GM23338 (cell line): ENCODE measurements around the gene PRDM4. TPM values are rescaled to one million over a fixed set of nuclear protein-coding genes. Genes with fewer than 3 reads are reported as not detected.

Source experiments
- CTCF ChIP-seq, 2 experiments: fragments of 200-600 bp in 1 of 2; sonication (generic) in 1 of 2; conservative IDR thresholded peaks; 2 replicates each; pipeline versions ENCODE4 v1.5.1 to v1.6.1; 2016 to 2017; ENCODE audit warnings: antibody characterized with exemption in 2 of 2, low read depth in 2 of 2, mild to moderate bottlenecking in 2 of 2, moderate library complexity in 1 of 2
- EZH2 ChIP-seq: fragments of 200-600 bp; sonication (generic); IDR thresholded peaks from one replicate; pipeline ENCODE4 v1.8.0; 2017; ENCODE audit warnings: antibody characterized with exemption, mild to moderate bottlenecking, low read depth; ENCODE audit not compliant: unreplicated experiment
- EZH2phosphoT487 ChIP-seq: fragments of 200-600 bp; sonication (generic); IDR thresholded peaks from one replicate; pipeline ENCODE4 v1.8.1; 2018; ENCODE audit warnings: antibody characterized with exemption; ENCODE audit not compliant: unreplicated experiment
- NANOG ChIP-seq: IDR thresholded peaks from 2 replicates; pipeline ENCODE4 v1.6.1; 2016; ENCODE audit warnings: antibody characterized with exemption, borderline replicate concordance
- STAT1 ChIP-seq: IDR thresholded peaks from one replicate; pipeline ENCODE4 v1.6.1; 2016; ENCODE audit warnings: antibody characterized with exemption; ENCODE audit not compliant: unreplicated experiment
- ZNF114 ChIP-seq: fragments of 250-450 bp; sonication (Bioruptor Pico); IDR thresholded peaks from 2 replicates; pipeline ENCODE4 v1.5.0; 2020; ENCODE audit warnings: mild to moderate bottlenecking, moderate library complexity
- polyA plus RNA-seq: library from polyadenylated mRNA; unstranded; fragments of >200 nt; fragmentation: Nextera tagmentation; extraction: Ambion mirVana; gene quantifications from 2 replicates; pipeline ENCODE4 v1.2.1, GENCODE V29; 2016
- total RNA-seq: library from RNA; depleted of rRNA; stranded (reverse); fragments of >200 nt; shearing (Covaris generic); gene quantifications from 2 replicates; pipeline ENCODE4 v1.2.3, GENCODE V29; 2014
- TF ChIP-seq, protein P1 (sequence below): fragments of 250-450 bp; sonication (Bioruptor Pico); IDR thresholded peaks from 2 replicates; pipeline ENCODE4 v1.5.0; 2020; ENCODE audit warnings: mild to moderate bottlenecking, moderate library complexity
- TF ChIP-seq, protein P2 (sequence below): IDR thresholded peaks from 2 replicates; pipeline ENCODE4 v1.6.1; 2016; ENCODE audit warnings: antibody characterized with exemption

The PRDM4 gene
- total and polyA plus RNA-seq, 2 experiments from 2014 or later = 4.9 to 17.1 TPM

DNA sequence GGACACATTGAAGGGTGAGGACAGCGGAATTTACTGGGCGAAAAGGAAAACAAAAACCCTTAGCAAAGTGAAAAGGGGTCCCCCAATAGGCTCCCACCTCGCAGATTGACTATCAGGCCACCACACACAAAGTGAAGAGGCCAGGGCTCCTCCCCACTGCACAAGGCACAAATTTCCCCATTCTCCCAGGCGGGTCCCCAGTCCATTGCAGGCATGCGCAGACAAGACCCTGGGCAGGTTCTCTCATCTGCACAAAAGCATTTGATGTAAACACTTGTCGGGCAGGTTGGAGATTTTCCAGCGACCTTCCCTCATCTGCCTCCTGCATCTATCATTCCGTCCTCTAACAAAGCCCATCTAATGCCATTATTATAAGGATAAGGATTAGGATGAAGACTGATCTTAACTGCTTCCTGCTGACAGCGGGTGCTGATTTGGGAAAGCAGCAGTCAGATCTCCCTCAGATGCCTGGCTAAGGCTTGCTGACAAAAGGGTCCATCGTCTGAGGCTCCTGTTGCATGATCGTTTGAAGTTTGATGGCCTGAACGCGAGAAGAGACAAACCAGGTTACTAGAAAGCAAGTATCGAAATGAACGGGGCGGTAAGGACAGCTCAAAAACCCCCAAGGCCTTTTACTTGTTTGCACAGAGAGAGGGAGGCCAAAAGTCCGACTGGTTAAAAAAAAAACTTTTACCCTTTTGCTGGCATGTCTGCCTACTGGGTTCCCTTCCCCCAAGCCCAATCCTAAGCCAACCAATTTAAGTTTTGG is 27.9 kb upstream of the PRDM4 start (continued):
- TF ChIP-seq, protein P1, sequence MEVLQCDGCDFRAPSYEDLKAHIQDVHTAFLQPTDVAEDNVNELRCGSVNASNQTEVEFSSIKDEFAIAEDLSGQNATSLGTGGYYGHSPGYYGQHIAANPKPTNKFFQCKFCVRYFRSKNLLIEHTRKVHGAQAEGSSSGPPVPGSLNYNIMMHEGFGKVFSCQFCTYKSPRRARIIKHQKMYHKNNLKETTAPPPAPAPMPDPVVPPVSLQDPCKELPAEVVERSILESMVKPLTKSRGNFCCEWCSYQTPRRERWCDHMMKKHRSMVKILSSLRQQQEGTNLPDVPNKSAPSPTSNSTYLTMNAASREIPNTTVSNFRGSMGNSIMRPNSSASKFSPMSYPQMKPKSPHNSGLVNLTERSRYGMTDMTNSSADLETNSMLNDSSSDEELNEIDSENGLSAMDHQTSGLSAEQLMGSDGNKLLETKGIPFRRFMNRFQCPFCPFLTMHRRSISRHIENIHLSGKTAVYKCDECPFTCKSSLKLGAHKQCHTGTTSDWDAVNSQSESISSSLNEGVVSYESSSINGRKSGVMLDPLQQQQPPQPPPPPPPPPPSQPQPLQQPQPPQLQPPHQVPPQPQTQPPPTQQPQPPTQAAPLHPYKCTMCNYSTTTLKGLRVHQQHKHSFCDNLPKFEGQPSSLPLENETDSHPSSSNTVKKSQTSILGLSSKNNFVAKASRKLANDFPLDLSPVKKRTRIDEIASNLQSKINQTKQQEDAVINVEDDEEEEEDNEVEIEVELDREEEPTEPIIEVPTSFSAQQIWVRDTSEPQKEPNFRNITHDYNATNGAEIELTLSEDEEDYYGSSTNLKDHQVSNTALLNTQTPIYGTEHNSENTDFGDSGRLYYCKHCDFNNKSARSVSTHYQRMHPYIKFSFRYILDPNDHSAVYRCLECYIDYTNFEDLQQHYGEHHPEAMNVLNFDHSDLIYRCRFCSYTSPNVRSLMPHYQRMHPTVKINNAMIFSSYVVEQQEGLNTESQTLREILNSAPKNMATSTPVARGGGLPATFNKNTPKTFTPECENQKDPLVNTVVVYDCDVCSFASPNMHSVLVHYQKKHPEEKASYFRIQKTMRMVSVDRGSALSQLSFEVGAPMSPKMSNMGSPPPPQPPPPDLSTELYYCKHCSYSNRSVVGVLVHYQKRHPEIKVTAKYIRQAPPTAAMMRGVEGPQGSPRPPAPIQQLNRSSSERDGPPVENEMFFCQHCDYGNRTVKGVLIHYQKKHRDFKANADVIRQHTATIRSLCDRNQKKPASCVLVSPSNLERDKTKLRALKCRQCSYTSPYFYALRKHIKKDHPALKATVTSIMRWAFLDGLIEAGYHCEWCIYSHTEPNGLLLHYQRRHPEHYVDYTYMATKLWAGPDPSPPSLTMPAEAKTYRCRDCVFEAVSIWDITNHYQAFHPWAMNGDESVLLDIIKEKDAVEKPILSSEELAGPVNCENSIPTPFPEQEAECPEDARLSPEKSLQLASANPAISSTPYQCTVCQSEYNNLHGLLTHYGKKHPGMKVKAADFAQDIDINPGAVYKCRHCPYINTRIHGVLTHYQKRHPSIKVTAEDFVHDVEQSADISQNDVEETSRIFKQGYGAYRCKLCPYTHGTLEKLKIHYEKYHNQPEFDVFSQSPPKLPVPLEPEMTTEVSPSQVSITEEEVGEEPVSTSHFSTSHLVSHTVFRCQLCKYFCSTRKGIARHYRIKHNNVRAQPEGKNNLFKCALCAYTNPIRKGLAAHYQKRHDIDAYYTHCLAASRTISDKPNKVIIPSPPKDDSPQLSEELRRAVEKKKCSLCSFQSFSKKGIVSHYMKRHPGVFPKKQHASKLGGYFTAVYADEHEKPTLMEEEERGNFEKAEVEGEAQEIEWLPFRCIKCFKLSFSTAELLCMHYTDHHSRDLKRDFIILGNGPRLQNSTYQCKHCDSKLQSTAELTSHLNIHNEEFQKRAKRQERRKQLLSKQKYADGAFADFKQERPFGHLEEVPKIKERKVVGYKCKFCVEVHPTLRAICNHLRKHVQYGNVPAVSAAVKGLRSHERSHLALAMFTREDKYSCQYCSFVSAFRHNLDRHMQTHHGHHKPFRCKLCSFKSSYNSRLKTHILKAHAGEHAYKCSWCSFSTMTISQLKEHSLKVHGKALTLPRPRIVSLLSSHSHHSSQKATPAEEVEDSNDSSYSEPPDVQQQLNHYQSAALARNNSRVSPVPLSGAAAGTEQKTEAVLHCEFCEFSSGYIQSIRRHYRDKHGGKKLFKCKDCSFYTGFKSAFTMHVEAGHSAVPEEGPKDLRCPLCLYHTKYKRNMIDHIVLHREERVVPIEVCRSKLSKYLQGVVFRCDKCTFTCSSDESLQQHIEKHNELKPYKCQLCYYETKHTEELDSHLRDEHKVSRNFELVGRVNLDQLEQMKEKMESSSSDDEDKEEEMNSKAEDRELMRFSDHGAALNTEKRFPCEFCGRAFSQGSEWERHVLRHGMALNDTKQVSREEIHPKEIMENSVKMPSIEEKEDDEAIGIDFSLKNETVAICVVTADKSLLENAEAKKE (CRISPR knock-in tag) = no peak
- TF ChIP-seq NANOG (no peak), ZNF114 (CRISPR knock-in tag) (no peak), EZH2phosphoT487 (no peak), CTCF (conservative IDR thresholded peaks at IDR 0.05; ENCODE audit: low read depth in 2 of 2) (no peak), EZH2 (no peak), STAT1 (no peak)
- TF ChIP-seq, protein P2, sequence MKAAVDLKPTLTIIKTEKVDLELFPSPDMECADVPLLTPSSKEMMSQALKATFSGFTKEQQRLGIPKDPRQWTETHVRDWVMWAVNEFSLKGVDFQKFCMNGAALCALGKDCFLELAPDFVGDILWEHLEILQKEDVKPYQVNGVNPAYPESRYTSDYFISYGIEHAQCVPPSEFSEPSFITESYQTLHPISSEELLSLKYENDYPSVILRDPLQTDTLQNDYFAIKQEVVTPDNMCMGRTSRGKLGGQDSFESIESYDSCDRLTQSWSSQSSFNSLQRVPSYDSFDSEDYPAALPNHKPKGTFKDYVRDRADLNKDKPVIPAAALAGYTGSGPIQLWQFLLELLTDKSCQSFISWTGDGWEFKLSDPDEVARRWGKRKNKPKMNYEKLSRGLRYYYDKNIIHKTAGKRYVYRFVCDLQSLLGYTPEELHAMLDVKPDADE = no peak
